Measurements from ENCODE around the gene NKD2.
"Not testable (repeated sequence)": the region's sequence is repeated elsewhere in the genome, so short reads cannot be mapped to it uniquely, and the experiment has no call there.

Gene NKD2

DNA sequence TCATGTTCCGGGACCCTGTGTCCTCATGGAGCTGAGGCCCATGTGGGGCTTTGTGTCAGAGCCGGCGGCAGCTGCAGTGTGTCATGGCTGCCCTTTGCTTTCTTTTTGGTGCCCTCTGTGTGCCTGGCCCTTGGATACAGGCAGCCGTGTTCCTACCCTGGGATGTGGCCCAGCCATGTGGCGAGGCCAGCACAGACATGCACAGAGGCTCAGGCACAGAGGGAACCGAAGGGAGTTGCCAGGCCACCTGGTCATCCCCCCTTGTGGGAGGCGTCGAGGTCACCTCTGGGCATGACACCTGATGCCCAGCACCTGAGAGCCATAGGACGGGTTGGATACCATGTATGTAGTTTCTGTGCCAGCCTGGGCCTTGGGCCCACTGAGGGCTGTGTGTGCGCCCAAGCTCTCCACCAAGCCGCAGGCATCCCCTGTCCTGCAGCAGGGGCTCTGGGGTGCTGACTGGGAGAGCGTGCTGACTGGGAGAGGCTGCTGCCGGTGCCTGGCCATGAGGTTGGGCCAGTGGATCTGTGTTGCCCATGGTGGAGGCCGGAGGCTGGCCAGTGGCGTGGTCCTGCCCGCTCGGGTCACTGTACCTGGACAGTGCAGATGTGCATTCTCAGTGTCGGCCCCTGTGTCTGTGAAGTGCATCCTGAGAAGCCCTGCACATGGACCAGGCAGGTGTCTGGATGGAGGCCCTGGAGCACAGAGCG is 4.8 kb downstream of the NKD2 start:
- DNase-seq (ENCODE audit: low read depth in 2 of 2), result no peak

DNA sequence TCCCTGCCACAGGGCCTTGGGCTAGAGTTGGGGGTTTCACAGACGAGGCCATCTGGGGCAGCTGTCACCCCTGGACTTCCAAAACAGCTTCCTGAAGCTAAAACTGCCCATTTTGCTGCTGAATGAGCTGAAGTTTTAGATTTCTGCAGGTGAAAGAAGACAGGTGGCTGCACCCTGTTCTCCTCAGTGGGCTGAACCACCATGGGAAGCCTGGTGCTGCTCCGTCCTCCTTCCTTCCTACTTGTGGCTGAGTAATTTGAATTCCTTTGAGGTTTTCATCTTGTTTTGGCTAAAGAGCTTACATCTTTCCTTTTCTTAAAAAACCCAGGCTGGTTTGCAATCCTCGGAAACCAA is 5.3 kb downstream of the NKD2 start:
- DNase-seq (ENCODE audit: low read depth in 2 of 2), result no peak

DNA sequence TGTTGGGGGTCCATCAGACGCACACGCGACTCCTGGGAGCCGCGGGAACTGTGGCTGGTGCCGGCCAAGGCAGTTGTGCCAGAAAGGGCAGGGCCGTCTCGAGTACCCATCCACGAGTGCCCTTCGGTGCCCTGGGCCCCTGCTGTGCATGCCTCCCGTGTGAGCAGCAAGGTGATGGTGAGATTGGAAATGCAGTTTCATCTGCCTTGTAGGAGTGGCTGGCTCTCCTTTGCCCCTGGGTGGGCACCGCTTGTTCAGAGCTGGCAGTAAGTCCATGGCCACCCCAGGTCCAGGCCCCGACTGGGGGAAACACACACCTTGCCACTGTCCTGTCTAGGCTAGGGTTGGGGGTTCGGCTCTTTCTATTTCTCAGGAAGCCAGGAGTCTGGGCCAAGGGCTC is 5.7 kb downstream of the NKD2 start:
- no peak for DNase-seq (ENCODE audit: low read depth in 2 of 2)

DNA sequence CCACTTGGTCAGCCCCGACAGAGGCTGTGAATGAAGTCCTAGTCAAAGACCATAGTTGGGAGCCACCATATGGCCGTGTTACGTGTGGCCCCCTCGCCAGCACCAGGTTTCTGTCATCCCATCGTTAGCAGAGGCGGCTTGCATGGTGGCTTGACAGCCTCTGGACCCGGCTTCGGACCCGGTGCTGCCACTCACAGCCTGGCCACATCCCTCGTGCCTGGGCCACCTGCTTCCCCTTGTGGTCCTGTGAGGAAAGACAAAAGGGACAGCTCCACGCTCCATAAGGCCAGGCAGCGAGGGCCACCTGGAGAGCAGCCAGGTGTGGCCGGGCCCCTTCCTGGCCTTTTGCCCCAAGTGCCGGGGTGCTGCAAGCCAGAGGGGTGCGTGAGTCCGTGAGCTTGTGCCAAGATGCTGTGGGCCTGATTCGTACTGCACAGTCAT is 6.2 kb downstream of the NKD2 start:
- no peak for DNase-seq (ENCODE audit: low read depth in 2 of 2)

DNA sequence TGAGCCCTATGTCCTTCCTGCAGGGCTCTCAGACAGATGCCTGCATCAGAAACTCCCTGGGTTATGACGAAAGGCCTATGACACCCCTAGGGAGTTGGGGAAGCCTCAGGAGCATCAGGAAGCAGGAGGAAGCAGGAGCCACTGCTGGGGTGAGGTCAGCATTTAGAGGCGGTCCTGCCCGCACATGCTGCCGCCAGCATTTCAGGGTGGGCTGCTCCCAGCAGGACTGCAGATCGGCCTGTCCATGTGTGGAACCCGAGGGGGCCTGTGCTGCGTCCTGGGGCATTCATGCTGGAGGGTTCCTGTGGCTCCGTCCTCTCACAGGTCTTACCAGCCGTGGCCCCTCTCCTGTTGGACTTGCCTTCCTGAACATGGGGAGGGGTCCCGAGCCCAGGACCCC is 6.9 kb downstream of the NKD2 start:
- DNase-seq (ENCODE audit: low read depth in 2 of 2), result no peak

DNA sequence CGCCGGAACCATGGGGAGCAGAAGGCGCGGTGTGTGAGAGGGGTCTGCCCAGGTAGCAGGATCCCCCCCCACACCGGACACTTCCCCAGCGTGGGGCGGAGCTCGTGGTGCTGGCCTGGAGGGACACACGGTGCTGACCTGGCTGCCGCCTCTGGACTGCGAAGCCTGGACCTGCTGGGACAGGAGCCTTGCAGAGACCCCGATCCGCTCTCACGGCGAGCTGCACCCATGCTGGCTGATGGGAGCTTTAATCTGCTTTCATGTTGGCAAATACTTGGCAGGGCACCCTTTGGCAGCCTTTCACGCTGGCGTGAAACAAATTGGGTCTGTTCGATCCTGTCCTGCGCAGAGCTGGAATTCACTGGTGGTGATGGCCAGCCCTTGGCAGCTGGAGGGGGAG is 7.4 kb downstream of the NKD2 start:
- DNase-seq (ENCODE audit: low read depth in 2 of 2), result no peak

DNA sequence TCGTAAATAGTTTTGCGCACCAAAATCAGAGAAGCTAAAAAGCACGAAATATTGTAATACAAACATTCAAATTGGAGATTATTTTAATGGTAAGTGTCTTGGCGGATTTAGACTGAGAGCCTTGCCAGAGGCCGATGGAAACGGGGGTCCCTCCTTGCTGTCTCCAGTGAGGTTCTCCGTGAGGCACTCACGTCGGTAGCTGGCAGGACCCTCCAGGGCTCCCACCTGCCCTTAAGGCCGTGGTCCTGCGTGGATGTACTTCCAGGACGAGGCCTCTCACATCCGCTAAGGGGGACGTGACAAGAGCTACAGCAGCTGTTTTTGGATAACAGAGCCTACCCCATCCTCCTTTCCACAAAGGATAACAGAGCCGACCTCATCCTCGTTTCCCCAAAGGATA is 7.9 kb downstream of the NKD2 start:
- DNase-seq (ENCODE audit: low read depth in 2 of 2), result no peak

DNA sequence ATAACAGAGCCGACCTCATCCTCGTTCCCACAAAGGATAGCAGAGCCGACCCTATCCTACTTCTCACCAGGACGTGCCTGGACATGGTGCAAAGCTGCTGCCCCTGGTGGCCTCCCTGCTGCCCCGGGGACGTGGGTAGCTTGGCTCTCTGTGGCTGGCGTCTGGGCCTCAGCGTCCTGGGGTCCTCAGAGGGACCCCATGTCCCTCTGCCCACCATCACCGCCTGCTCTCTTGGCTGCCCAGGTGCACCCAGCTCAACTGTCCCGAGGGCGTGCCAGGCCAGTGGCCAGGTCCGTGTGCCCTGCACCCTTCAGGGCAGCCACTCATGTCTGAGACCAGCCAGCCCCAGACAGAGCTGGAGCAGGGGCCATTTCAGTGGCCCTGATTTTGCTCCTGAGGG is 8.5 kb downstream of the NKD2 start:
- no peak for DNase-seq (ENCODE audit: low read depth in 2 of 2)

DNA sequence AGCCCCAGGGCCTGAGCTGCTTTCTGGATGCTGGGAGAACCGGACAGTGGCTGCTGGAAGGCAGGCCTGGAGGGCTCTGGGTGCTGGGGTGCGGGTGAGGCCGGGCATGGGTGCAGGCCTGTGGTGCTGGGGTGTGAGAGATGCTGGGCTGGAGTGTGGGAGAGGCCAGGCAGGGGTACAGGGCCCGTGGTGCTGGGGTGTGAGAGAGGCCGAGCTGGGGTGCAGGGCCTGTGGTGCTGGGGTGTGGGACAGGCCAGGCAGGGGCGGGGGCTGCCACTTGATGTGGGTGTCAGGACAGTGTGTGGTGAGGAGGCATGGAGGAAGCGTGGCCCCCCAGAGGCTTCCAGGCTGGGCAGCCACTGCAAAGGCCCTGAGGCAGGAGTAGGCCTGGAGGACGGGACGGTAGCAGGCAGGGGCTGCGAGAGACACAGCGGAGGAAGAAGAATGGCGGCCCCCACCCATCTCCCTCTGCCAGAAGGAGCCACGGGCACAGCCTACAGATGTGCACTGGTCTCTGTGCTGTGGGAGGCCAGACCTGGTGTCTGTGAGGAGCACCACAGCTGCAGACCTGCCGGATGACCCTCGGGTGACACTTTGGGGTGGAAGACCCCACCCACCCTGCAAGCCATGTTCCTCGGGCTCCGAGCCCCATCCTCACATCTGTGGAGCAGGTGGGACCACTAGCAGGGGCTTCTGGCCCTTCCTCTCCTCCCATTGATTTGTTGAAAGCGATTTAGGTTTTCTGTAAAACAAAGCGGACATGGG is 9.3 kb downstream of the NKD2 start:
- no peak for DNase-seq (ENCODE audit: low read depth in 2 of 2)

DNA sequence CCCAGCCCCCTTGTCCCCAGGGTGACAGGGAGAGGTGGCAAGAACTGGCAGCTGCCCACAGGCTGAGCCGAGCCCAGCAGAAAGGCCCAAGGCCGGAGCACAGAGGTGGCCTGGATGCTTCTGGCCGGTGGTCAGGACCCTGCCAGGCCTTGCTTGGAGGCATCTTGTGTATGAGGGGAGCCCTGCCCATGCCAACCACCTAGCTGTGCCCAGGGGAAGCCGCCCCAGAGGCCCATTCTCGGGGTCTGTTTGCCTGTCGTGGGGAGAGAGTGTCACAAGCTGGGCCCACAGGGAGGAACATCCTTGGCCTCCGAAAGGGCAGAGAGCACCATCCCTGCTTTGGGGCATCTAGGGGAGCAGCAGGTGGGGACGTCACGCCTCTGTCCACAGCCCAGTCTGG is 10.0 kb downstream of the NKD2 start:
- DNase-seq (ENCODE audit: low read depth in 2 of 2), result no peak

DNA sequence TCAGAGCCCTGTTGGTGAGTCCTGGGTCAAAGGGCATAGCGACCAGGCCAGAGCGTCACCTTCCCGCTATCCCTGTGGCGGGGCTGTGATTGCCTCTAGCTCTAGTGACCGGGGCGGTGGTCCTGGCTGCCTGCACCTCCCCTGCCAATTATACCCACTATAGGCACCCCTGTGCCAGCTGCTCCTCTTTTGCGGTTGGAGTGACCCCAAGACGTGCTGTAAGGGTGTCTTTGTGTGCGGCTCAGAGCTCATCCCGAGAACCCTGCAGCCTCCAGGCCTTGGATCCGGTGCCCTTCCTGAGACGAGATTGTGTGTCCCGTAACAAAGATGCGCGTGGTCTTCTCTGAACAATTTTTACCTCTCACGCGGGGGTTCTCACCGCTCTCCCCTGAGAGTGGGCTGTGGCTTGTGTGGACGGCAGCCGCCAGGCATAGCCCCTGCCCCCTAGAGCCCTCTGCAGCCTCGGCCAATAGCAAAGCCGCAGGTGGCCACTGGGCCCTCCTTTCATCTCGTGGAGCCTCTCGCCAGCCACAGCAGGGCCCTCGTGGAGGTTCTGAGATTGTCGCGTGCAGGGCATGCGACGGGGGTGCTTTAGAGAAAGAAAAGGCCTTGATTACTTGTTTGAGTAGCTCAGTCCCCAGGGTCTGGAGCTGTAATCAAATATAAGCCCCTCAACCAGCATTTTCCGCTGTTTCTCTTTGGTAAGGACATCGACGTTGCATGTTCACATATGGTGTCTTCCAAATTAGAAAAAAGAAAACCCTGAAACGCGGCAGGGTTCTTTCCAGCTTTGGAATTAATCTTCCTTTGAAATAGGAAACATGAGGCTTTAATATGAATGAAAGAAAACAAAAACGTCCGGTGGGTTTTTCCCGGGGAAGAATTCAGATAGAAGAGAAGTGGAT is 10.7 kb downstream of the NKD2 start:
- no peak for DNase-seq (ENCODE audit: low read depth in 2 of 2)

DNA sequence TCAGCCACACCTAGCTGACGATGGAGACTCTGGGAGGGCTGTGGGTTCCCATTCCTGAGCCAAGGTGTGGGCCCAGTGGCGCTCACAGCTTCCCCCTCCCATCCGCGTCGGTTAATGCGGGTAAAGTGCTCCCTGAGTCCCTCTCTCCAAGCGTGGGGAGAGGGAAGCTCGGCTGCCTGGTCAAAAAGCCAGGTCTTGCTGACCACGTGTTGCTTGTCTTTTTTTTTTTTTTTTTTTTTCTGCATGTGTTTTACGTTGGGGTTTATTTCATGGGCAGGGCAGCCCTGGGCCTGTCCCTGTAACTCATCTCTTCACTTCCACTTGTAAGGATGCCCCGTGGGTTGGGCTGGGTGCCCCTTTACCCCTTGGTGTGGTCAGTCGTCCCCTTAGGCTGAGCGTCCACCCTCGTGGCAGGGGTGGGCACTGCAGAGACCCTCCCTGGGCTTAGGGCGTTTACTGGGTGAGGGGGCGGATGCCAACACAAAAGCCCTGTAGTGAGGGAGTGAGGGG is 11.9 kb downstream of the NKD2 start:
- no peak for DNase-seq (ENCODE audit: low read depth in 2 of 2)

DNA sequence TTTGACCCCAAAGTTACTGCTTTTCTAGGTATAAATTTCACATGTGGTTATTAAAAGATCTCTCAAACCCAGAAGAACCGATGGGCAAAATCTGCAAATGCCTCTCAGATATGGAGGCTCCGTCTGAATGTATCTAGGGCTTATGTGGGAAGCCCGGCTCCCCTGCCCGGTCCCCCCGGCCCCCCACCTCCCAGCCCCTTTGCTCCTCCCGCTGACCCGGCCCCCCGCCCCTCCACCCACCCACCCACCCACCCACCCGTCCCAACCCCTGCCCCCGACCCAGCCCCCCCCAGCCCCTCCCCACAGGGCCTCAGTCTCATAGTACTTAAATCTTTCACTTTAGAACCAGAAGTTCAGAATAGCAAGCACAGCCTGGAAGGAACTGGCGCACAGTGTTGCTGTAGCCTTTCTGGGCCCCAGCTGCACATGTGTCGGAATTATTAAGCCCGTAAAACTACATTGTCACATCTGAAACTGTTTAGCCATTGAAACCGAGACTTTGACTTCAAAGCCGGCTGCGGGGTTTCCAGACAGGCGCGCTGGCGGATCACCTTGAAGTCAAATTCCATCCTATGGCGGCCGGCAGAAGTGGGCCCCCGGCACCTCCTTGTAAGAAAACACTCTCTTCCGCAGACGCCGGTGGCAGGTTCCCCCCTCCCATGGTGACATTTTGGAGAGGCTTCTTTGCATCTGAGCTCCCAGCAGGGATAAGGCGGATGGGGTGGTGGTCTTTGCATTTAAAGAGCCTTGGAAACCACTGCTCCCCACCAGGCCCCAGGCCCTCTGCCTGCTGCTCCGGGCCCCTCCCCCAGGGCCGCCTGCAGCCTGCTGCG is 12.8 kb downstream of the NKD2 start:
- no peak for DNase-seq (ENCODE audit: low read depth in 2 of 2)

DNA sequence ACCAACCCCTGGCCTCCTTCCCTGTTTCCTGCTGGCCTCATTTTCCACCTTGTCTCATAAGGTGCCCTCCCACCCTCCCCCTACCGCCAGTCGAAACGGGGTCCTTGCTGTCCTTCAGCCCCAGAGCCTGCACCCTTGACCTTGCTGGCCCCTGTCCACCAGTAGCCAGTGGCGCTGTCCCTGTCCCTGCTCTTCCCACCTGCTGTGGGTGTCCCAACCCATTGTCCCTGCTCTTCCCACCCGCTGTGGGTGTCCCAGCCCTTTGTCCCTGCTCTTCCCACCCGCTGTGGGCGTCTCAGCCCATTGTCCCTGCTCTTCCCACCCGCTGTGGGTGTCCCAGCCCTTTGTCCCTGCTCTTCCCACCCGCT is 13.4 kb downstream of the NKD2 start:
- not testable (repeated sequence) for DNase-seq (ENCODE audit: low read depth in 2 of 2)

DNA sequence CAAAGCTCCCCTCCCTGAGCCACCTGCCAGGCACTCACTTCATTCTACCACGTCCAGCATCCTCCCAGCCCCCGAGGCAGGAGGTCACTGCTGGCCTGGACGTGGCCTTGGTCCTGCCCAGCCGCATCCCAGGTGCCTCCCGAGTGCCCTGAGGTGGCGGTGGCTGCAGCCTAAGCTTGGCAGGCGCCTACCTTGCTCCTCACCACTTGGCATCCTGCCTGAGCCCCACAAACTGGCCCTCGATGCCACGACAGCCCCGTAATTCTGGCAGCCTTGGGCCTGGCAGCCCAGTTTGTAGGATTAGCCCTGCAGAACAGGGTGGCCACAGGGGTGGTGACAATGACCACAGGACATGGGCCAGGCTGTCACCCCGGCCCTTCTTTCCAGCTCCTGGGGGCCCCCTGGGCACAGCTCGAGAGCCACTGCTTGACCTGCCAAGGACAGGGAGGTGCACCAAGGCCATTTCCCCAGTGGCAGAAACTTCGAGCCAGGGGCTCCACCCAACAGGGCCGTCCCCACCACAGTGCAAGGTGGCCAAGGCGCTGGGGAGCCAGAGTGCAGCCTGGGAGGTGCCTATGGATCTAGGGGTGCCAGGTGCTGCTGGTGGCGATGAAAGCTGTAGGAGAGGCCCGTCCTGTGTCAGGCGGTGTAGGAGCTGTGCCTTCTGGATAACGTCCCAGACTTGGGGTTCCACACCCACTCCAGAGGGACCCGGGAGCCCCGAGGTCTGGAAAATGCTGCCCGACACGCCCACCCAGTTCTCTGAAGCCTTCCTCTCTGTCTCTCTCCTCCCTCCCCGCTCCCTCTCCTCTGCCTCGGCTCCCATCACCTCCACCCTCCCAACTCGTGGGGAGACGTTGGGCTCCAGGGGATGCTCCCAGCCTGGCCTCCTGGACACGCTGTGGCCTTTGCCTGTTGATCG is 18.4 kb downstream of the NKD2 start:
- DNase-seq (ENCODE audit: low read depth in 2 of 2), result no peak

DNA sequence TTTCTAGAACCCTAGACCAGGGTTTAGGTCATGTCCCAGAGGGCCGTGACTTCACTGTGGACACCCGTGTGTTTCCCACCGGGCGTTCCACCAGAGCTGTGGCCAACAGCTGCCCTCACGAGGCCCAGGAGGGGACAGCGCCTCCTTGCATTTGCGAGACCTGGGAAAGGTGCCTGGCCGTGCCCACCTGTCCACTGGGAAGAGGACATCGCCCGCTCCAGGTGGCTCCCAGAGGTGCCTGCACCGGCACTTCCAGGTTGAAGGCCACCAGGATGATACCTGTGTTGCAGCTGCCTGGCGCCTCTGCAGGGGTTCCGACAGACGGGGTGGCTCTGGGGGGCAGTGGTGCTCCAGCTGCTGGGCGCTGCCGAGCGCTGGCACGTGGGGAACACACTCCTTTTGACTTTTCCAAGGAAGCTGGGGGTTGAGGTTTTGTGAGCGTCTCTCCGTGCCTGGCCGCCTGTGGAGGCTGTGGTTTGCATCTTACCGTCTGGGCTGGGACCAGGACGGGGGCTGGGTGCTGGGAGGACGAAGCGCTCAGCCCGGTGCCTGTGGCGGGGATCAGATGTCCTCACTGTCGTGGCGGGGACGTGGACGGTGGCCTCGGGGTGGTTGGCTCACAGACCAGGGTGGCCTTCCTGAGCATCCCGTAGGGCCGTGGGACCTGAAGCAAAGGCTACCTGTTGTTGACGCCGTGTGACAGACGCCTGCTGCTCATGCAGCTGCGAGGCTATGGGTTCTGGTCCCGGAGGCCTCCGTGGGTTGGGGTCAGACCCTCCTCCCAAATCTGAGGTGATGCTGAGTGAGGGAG is 19.2 kb downstream of the NKD2 start:
- no peak for DNase-seq (ENCODE audit: low read depth in 2 of 2)

DNA sequence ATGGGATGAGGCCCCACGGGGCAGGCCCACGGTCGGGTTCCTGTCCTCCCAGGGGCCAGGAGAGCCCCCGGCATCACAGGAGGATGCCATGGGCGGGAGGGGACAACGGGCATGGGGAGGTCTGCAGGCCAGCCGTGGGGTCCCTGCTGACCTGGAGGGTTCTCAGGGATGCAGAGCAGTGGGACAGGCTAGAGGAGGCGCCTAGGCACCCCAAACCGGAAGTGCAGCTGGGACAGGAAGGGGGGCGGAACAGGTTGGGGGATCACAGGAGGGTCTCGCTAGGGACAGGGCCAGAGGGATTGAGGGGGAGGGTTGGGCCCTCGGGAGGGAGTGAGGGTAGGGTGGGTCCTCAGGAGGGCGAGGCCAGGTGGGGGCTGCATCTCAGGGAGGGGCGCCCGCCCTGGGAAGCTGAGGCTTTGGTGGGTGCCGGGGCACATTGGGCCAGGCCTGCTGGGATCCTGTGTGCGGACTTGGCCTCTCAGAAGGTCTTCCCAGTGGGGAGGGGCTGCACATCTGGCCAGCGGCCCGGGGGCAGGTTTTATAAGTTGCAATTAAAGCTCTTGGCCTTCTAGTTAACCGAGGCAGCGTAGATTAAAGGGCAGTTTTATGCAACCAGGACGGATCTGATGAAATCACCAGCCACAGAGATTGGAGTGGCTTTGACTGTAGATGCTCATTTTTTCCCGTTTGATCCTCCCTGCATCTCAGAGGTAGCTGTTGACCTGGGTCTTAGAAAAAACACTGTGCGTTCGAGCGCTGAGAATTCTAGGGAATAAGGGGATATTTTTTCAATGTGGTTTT is 20.1 kb downstream of the NKD2 start:
- DNase-seq (ENCODE audit: low read depth in 2 of 2), result no peak

DNA sequence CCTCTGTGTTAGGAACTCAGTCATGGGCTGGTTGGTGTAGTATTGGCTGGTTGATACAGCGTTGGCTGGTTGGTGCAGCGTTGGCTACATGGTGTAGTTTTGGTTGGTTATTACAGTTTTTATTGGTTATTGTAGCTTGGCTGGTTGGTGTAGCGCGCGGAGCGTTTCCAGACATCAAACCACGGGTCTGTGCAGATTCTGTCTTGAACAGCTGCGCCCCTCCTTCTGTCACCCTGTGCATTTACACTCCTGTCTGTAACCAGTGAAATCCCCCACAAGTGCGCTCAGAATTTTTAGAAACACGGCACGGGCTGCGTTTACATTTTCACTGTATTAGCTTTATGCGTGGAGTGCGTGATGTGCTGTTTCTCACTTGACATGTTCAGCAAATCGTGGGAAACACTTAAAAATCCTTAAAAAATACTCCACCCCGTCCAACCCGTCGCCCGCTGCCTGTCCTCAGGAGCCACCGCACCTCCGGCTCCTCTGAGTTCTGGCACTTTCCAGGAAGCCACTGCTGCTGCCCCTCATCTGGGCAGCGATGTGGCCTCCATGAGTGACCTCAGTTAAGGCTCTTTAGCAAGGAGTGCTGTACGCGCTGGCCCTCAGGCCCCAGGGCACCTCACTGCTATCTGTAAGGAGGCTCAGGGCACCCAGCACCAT is 20.8 kb downstream of the NKD2 start:
- DNase-seq (ENCODE audit: low read depth in 2 of 2), result no peak
